22Rv1 (cell line): ENCODE results near the gene HOXA3.

Experiments
- H3K27ac ChIP-seq: fragments of 450-650 bp; 2 replicates; pipeline ENCODE4 v1.5.1; 2017
- ZFX ChIP-seq: fragments of 450-650 bp; IDR thresholded peaks from 2 replicates; pipeline ENCODE4 v1.6.1; 2017; ENCODE audit warnings: antibody characterized with exemption, borderline replicate concordance
- TF ChIP-seq, protein P1 (sequence below): fragments of 450-650 bp; IDR thresholded peaks from 2 replicates; pipeline ENCODE4 v1.5.1; 2017; ENCODE audit warnings: mild to moderate bottlenecking

HOXA3 gene

GRCh38 chr7:27157702-27158431, 5.5 kb upstream of the HOXA3 start:
- H3K27ac ChIP-seq: no peak overlapping the region
- TF ChIP-seq, protein P1, sequence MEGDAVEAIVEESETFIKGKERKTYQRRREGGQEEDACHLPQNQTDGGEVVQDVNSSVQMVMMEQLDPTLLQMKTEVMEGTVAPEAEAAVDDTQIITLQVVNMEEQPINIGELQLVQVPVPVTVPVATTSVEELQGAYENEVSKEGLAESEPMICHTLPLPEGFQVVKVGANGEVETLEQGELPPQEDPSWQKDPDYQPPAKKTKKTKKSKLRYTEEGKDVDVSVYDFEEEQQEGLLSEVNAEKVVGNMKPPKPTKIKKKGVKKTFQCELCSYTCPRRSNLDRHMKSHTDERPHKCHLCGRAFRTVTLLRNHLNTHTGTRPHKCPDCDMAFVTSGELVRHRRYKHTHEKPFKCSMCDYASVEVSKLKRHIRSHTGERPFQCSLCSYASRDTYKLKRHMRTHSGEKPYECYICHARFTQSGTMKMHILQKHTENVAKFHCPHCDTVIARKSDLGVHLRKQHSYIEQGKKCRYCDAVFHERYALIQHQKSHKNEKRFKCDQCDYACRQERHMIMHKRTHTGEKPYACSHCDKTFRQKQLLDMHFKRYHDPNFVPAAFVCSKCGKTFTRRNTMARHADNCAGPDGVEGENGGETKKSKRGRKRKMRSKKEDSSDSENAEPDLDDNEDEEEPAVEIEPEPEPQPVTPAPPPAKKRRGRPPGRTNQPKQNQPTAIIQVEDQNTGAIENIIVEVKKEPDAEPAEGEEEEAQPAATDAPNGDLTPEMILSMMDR: no peak
- TF ChIP-seq ZFX: no peak

GRCh38 chr7:27156916-27157701, 4.7 kb upstream of the HOXA3 start:
- H3K27ac ChIP-seq: no peak overlapping the region
- TF ChIP-seq ZFX: no peak
- TF ChIP-seq, protein P1: no peak

- TF ChIP-seq ZFX: no peak
- TF ChIP-seq, protein P1: no peak
- H3K27ac ChIP-seq: peak within 1 kb of the TSS; percentile 99
These were observed 4.1 kb upstream of the HOXA3 start, which contains the start of gene HOXA7 for GRCh38 chr7:27156508-27156898. Gene HOXA7, minus strand, starts transcription at chr7:27156675. Its CDS starts 130 bp downstream, at chr7:27156545.

DNA sequence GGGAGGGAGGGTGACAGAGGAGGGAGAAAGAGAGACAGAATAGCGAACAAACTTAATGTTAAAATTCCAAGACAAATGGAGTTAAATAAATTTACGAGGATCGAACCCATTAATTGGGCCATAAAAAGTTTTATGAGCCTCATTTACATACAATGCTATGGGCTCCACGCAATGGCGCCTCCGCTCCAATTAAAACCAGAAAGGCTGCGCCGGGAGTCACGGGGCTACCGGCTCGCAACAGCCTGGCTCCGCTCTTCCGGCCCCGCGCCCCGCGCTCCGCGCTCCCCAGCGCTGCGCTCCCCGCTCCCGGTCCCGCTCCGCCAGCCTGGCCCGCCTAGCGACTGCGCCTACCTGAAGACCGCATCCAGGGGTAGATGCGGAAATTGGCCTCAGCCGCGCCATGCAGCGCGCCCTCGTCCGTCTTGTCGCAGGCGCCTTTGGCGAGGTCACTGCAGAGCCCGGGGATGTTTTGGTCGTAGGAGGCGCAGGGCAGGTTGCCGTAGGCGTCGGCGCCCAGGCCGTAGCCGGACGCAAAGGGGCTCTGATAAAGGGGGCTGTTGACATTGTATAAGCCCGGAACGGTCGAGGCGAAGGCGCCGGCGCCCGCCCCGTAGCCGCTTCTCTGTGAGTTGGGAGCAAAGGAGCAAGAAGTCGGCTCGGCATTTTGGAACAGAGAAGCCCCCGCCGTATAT, 3.6 kb upstream of the HOXA3 start:
- TF ChIP-seq, protein P1: peak; percentile 20; the same call in 1 of the 2 replicates
- no peak for TF ChIP-seq ZFX
- H3K27ac ChIP-seq: peak overlapping the region; percentile 99

GRCh38 chr7:27154901-27155815, 2.8 kb upstream of the HOXA3 start:
- peak overlapping the region; percentile 99 for H3K27ac ChIP-seq
- TF ChIP-seq ZFX: no peak
- TF ChIP-seq, protein P1: no peak

- H3K27ac ChIP-seq: peak overlapping the region; percentile 99
- TF ChIP-seq, protein P1: no peak
- TF ChIP-seq ZFX: no peak
These were observed 2.0 kb upstream of the HOXA3 start for GRCh38 chr7:27154369-27154768.
